HCT116 (cell line): ENCODE data around the gene UTP14A.

ENCODE experiments used
- EGR1 ChIP-seq: IDR thresholded peaks from 2 replicates; pipeline ENCODE4 v1.6.1; 2012; ENCODE audit warnings: low read depth
- ELF1 ChIP-seq: IDR thresholded peaks from 2 replicates; pipeline ENCODE4 v1.6.1; 2012; ENCODE audit warnings: low read depth, borderline replicate concordance
- EZH2 ChIP-seq: fragments of 200-600 bp; sonication (generic); IDR thresholded peaks from 2 replicates; pipeline ENCODE4 v1.6.1; 2017; ENCODE audit warnings: antibody characterized with exemption, mixed run types
- EZH2phosphoT487 ChIP-seq: fragments of 200-600 bp; IDR thresholded peaks from 2 replicates; pipeline ENCODE4 v1.6.1; 2018; ENCODE audit warnings: antibody characterized with exemption, borderline replicate concordance
- POLR2A ChIP-seq: IDR thresholded peaks from 2 replicates; pipeline ENCODE4 v1.7.0; 2011; ENCODE audit warnings: borderline replicate concordance; ENCODE audit not compliant: insufficient read depth, insufficient read length; ENCODE audit errors: extremely low read depth
- RAD21 ChIP-seq: IDR thresholded peaks from 2 replicates; pipeline ENCODE4 v1.6.1; 2012; ENCODE audit warnings: low read depth, mild to moderate bottlenecking
- SIN3A ChIP-seq: IDR thresholded peaks from 2 replicates; pipeline ENCODE4 v1.6.1; 2012; ENCODE audit warnings: low read depth
- TF ChIP-seq, protein P1 (sequence below): IDR thresholded peaks from 2 replicates; pipeline ENCODE4 v1.6.1; 2012; ENCODE audit warnings: low read depth
- TF ChIP-seq, protein P2 (sequence below): IDR thresholded peaks from 2 replicates; pipeline ENCODE4 v1.6.1; 2011; ENCODE audit warnings: mild to moderate bottlenecking, low read length, moderate library complexity; ENCODE audit not compliant: insufficient replicate concordance; ENCODE audit errors: extremely low read depth
- TF ChIP-seq, protein P3 (sequence below), 3 experiments: fragments of 200-600 bp in 1 of 3; sonication (generic) in 1 of 3; IDR thresholded peaks in 2 of 3; conservative IDR thresholded peaks in 1 of 3; 2 replicates each; pipeline ENCODE4 v1.5.1; 2012 to 2017; ENCODE audit warnings: low read depth in 2 of 3, low read length in 2 of 3, antibody characterized with exemption in 1 of 3, borderline replicate concordance in 1 of 3, control low read depth in 1 of 3, mild to moderate bottlenecking in 1 of 3, mixed read lengths in 1 of 3, mixed run types in 1 of 3, moderate library complexity in 1 of 3; ENCODE audit not compliant: insufficient read depth in 1 of 3

DNA sequence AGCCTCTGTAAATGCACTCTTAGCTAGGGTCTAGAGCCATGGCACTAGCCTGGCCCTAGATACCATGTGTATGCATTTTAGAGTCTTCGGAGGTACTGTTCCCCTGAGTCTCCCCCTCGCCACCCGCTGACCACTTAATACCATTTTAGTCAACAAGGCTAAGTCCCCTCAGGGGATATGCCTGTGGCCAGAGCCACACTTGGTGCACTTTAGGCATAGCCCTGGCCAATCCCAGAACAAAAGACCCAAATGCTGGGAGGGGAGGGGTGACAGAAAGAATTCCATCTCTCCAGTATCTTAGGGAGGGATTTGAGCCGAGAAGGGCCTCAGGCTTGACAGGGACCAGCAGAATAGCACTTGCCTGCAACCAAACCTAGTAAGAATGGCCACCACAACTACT is 47.9 kb downstream of the UTP14A start:
- no peak for TF ChIP-seq EZH2
- TF ChIP-seq EZH2phosphoT487: no peak
- no peak for TF ChIP-seq POLR2A
- TF ChIP-seq, protein P1, sequence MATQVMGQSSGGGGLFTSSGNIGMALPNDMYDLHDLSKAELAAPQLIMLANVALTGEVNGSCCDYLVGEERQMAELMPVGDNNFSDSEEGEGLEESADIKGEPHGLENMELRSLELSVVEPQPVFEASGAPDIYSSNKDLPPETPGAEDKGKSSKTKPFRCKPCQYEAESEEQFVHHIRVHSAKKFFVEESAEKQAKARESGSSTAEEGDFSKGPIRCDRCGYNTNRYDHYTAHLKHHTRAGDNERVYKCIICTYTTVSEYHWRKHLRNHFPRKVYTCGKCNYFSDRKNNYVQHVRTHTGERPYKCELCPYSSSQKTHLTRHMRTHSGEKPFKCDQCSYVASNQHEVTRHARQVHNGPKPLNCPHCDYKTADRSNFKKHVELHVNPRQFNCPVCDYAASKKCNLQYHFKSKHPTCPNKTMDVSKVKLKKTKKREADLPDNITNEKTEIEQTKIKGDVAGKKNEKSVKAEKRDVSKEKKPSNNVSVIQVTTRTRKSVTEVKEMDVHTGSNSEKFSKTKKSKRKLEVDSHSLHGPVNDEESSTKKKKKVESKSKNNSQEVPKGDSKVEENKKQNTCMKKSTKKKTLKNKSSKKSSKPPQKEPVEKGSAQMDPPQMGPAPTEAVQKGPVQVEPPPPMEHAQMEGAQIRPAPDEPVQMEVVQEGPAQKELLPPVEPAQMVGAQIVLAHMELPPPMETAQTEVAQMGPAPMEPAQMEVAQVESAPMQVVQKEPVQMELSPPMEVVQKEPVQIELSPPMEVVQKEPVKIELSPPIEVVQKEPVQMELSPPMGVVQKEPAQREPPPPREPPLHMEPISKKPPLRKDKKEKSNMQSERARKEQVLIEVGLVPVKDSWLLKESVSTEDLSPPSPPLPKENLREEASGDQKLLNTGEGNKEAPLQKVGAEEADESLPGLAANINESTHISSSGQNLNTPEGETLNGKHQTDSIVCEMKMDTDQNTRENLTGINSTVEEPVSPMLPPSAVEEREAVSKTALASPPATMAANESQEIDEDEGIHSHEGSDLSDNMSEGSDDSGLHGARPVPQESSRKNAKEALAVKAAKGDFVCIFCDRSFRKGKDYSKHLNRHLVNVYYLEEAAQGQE: no peak
- TF ChIP-seq, protein P2, sequence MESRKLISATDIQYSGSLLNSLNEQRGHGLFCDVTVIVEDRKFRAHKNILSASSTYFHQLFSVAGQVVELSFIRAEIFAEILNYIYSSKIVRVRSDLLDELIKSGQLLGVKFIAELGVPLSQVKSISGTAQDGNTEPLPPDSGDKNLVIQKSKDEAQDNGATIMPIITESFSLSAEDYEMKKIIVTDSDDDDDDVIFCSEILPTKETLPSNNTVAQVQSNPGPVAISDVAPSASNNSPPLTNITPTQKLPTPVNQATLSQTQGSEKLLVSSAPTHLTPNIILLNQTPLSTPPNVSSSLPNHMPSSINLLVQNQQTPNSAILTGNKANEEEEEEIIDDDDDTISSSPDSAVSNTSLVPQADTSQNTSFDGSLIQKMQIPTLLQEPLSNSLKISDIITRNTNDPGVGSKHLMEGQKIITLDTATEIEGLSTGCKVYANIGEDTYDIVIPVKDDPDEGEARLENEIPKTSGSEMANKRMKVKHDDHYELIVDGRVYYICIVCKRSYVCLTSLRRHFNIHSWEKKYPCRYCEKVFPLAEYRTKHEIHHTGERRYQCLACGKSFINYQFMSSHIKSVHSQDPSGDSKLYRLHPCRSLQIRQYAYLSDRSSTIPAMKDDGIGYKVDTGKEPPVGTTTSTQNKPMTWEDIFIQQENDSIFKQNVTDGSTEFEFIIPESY: no peak
- no peak for TF ChIP-seq SIN3A
- TF ChIP-seq, protein P3, sequence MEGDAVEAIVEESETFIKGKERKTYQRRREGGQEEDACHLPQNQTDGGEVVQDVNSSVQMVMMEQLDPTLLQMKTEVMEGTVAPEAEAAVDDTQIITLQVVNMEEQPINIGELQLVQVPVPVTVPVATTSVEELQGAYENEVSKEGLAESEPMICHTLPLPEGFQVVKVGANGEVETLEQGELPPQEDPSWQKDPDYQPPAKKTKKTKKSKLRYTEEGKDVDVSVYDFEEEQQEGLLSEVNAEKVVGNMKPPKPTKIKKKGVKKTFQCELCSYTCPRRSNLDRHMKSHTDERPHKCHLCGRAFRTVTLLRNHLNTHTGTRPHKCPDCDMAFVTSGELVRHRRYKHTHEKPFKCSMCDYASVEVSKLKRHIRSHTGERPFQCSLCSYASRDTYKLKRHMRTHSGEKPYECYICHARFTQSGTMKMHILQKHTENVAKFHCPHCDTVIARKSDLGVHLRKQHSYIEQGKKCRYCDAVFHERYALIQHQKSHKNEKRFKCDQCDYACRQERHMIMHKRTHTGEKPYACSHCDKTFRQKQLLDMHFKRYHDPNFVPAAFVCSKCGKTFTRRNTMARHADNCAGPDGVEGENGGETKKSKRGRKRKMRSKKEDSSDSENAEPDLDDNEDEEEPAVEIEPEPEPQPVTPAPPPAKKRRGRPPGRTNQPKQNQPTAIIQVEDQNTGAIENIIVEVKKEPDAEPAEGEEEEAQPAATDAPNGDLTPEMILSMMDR (IDR thresholded peaks at IDR 0.05 in 2 of 3, conservative IDR thresholded peaks at IDR 0.05 in 1 of 3; ENCODE audit: borderline replicate concordance in 1 of 3, insufficient read depth in 1 of 3, low read depth in 2 of 3, low read length in 2 of 3): no peak
- TF ChIP-seq EGR1: no peak
- no peak for TF ChIP-seq ELF1
- TF ChIP-seq RAD21: no peak
